HepG2 (cell line): Measurements from ENCODE around the gene DPP7. TPM values are rescaled to one million over a fixed set of nuclear protein-coding genes. Genes with fewer than 3 reads are reported as not detected.

Source experiments
- BORCS8-MEF2B ChIP-seq: sonication (generic); formaldehyde crosslinking; IDR thresholded peaks from 2 replicates; pipeline ENCODE4 v1.8.0; 2022; ENCODE audit warnings: mild to moderate bottlenecking, missing genetic modification reagents
- HNRNPLL ChIP-seq: fragments of 200-400 bp; formaldehyde crosslinking; IDR thresholded peaks from 2 replicates; pipeline ENCODE4 v1.6.1; 2017; ENCODE audit warnings: mild to moderate bottlenecking, low read depth, low read length; ENCODE audit not compliant: poor library complexity, severe bottlenecking
- ISL2 ChIP-seq: sonication (generic); formaldehyde crosslinking; IDR thresholded peaks from 2 replicates; pipeline ENCODE4 v1.5.0; 2020; ENCODE audit warnings: missing genetic modification reagents
- KLF16 ChIP-seq, 2 experiments: sonication (generic) in 1 of 2; formaldehyde crosslinking in 1 of 2; IDR thresholded peaks; 2 replicates each; pipeline versions ENCODE4 v1.6.1 to v1.8.0; 2016 to 2023; ENCODE audit warnings: missing genetic modification reagents in 2 of 2, missing compliant biosample characterization in 1 of 2
- MTA1 ChIP-seq: sonication (generic); formaldehyde crosslinking; IDR thresholded peaks from 2 replicates; pipeline ENCODE4 v1.4.0; 2020; ENCODE audit warnings: missing genetic modification reagents, mild to moderate bottlenecking, borderline replicate concordance
- ONECUT2 ChIP-seq: sonication (generic); formaldehyde crosslinking; IDR thresholded peaks from 2 replicates; pipeline ENCODE4 v1.4.0; 2020; ENCODE audit warnings: missing genetic modification reagents
- POLR2AphosphoS2 ChIP-seq: IDR thresholded peaks from 2 replicates; pipeline ENCODE4 v1.6.1; 2011; ENCODE audit warnings: low read depth, low read length, improper control_type of control experiment
- REL ChIP-seq: sonication (generic); formaldehyde crosslinking; conservative IDR thresholded peaks from 2 replicates; pipeline ENCODE4 v1.8.0; 2022; ENCODE audit warnings: mild to moderate bottlenecking, missing genetic modification reagents, moderate library complexity
- SP2 ChIP-seq: sonication (generic); formaldehyde crosslinking; IDR thresholded peaks from 2 replicates; pipeline ENCODE4 v1.5.1; 2020; ENCODE audit warnings: mild to moderate bottlenecking, missing genetic modification reagents
- TCF12 ChIP-seq, 2 experiments: fragments of 450-650 bp in 1 of 2; sonication (generic) in 1 of 2; formaldehyde crosslinking in 1 of 2; IDR thresholded peaks; 2 replicates each; pipeline versions ENCODE4 v1.6.1 to v1.8.0; 2017 to 2022; ENCODE audit warnings: antibody characterized with exemption in 1 of 2, mild to moderate bottlenecking in 1 of 2, missing genetic modification reagents in 1 of 2, moderate library complexity in 1 of 2
- XBP1 ChIP-seq: sonication (generic); formaldehyde crosslinking; IDR thresholded peaks from 2 replicates; pipeline ENCODE4 v1.5.0; 2020; ENCODE audit warnings: missing genetic modification reagents
- ZBTB34 ChIP-seq: sonication (generic); formaldehyde crosslinking; IDR thresholded peaks from 2 replicates; pipeline ENCODE4 v1.8.0; 2022; ENCODE audit warnings: mild to moderate bottlenecking, missing genetic modification reagents
- ZBTB39 ChIP-seq: sonication (generic); formaldehyde crosslinking; IDR thresholded peaks from 2 replicates; pipeline ENCODE4 v1.5.0; 2020; ENCODE audit warnings: missing genetic modification reagents
- ZFP36L1 ChIP-seq: sonication (generic); formaldehyde crosslinking; IDR thresholded peaks from 2 replicates; pipeline ENCODE4 v1.8.0; 2022; ENCODE audit warnings: mild to moderate bottlenecking, missing genetic modification reagents, moderate library complexity
- ZNF180 ChIP-seq: sonication (generic); formaldehyde crosslinking; IDR thresholded peaks from 2 replicates; pipeline ENCODE4 v1.4.0; 2020; ENCODE audit warnings: low read depth, missing genetic modification reagents, borderline replicate concordance
- ZNF207 ChIP-seq: fragments of 450-650 bp; IDR thresholded peaks from 2 replicates; pipeline ENCODE4 v1.6.1; 2016; ENCODE audit warnings: antibody characterized with exemption, borderline replicate concordance
- ZNF326 ChIP-seq: sonication (generic); formaldehyde crosslinking; IDR thresholded peaks from 2 replicates; pipeline ENCODE4 v1.4.0; 2020; ENCODE audit warnings: missing genetic modification reagents, borderline replicate concordance
- ZNF33A ChIP-seq: sonication (generic); formaldehyde crosslinking; IDR thresholded peaks from 2 replicates; pipeline ENCODE4 v1.5.1; 2020; ENCODE audit warnings: missing genetic modification reagents, mild to moderate bottlenecking, moderate library complexity, borderline replicate concordance
- ZNF619 ChIP-seq: sonication (generic); formaldehyde crosslinking; IDR thresholded peaks from 2 replicates; pipeline ENCODE4 v1.4.0; 2020; ENCODE audit warnings: mild to moderate bottlenecking, missing genetic modification reagents
- ZNF646 ChIP-seq: sonication (generic); formaldehyde crosslinking; IDR thresholded peaks from 2 replicates; pipeline ENCODE4 v1.9.0; 2021; ENCODE audit warnings: mild to moderate bottlenecking, missing genetic modification reagents
- polyA plus RNA-seq, 8 experiments: library from polyadenylated mRNA; depleted of rRNA in 3 of 8; stranded (reverse) in 7 of 8; unstranded in 1 of 8; fragments of >200 nt; fragmentation: Illumina TruSeq in 4 of 8; extraction: Trizol in 4 of 8; gene quantifications; 2 replicates each; pipeline versions ENCODE4 v1.2.1 to v1.2.3, GENCODE V29; 2011 to 2016; ENCODE audit warnings: low read depth in 4 of 8, missing spikeins in 1 of 8, mixed read lengths in 1 of 8; ENCODE audit not compliant: insufficient read depth in 1 of 8
- total RNA-seq, 5 experiments: library from RNA; depleted of rRNA; stranded (reverse); fragments of >200 nt; fragmentation: Illumina TruSeq; extraction: Trizol; gene quantifications; 2 replicates each; pipeline ENCODE4 v1.2.3, GENCODE V29; 2016; ENCODE audit warnings: low read depth in 1 of 5

The DPP7 gene
- total and polyA plus RNA-seq, 2 of the 13 experiments (the other 11 are each of a cell fraction or from before 2014, with no cell fraction given) = 1.2 to 4.5 TPM

GRCh38 chr9:137085920-137086530, 28.5 kb downstream of the DPP7 start (continued):
- no peak; the same call in 1 of the 2 replicates for TF ChIP-seq ZNF646 (CRISPR knock-in tag)
- no peak for TF ChIP-seq ZNF326 (CRISPR knock-in tag)
- TF ChIP-seq ZNF180 = no peak
- no peak for TF ChIP-seq ONECUT2 (CRISPR knock-in tag)
- TF ChIP-seq ZNF33A (CRISPR knock-in tag) = no peak
- no peak; the same call in 1 of the 2 replicates for TF ChIP-seq MTA1 (CRISPR knock-in tag)
- TF ChIP-seq ISL2 (CRISPR knock-in tag) = 0 out of 2 replicates have a peak, but pooled peaks have one; percentile 2
- TF ChIP-seq SP2 (CRISPR knock-in tag) = peak; percentile 45; the same call in 1 of the 2 replicates
- TF ChIP-seq ZNF207 = no peak
- TF ChIP-seq BORCS8-MEF2B = peak; percentile 14; the same call in 1 of the 2 replicates
- no peak for TF ChIP-seq XBP1
- TF ChIP-seq ZBTB34 = 0 out of 2 replicates have a peak, but pooled peaks have one; percentile 34
- TF ChIP-seq REL = peak; percentile 88
- TF ChIP-seq KLF16 (CRISPR knock-in tag; IDR thresholded peaks at IDR 0.05) = no peak
- no peak for TF ChIP-seq ZBTB39 (CRISPR knock-in tag)
- TF ChIP-seq ZFP36L1 (CRISPR knock-in tag) = no peak
- no peak for TF ChIP-seq TCF12 (IDR thresholded peaks at IDR 0.05)
- TF ChIP-seq TCF12 (CRISPR knock-in tag; IDR thresholded peaks at IDR 0.05) = peak; percentile 85; the same call in 1 of the 2 replicates
- TF ChIP-seq POLR2AphosphoS2 = no peak
- 0 out of 2 replicates have a peak, but pooled peaks have one; percentile 6 for TF ChIP-seq ZNF619 (CRISPR knock-in tag)
- TF ChIP-seq HNRNPLL = no peak
